ENCODE measurements around the gene RHOB. TPM values are rescaled to one million over a fixed set of nuclear protein-coding genes. Genes with fewer than 3 reads are reported as not detected.

The RHOB gene
- total RNA-seq, 1 donor from 2014 or later, result 193 TPM

- Histone ChIP-seq H3K27me3 (ENCODE audit: low read depth) (no peaks in the 10 kb centered on the region), H3K36me3 (no peaks in the 10 kb centered on the region), H3K4me1 (peaks cover 11% of the 10 kb centered on the region), H3K4me3 (no peak overlapping the region), H3K9me3 (replicated peaks) (no peaks in the 10 kb centered on the region), H3K27ac (replicated peaks) (no peak overlapping the region)
- no peak for DNase-seq
- intact Hi-C loops (cut with micrococcal nuclease), result no loop called here
- no peak for TF ChIP-seq CTCF (IDR thresholded peaks at IDR 0.05; ENCODE audit: borderline replicate concordance)
Measured at GRCh38 chr2:20468549-20469500, 22.0 kb downstream of the RHOB start.

GRCh38 chr2:20469595-20469994 lies 22.7 kb downstream of the RHOB start:
- Histone ChIP-seq H3K9me3 (replicated peaks) (no peaks in the 10 kb centered on the region), H3K4me3 (no peak overlapping the region), H3K27me3 (ENCODE audit: low read depth) (no peaks in the 10 kb centered on the region), H3K27ac (replicated peaks) (no peak overlapping the region), H3K36me3 (no peaks in the 10 kb centered on the region), H3K4me1 (peaks cover 11% of the 10 kb centered on the region)
- no peak for TF ChIP-seq CTCF (IDR thresholded peaks at IDR 0.05; ENCODE audit: borderline replicate concordance)
- DNase-seq, result no peak
- intact Hi-C loops (cut with micrococcal nuclease), result no loop called here

- intact Hi-C loops (cut with micrococcal nuclease), result no loop called here
- no peak for DNase-seq
- H3K4me1 ChIP-seq, result peaks cover 11% of the 10 kb centered on the region
- H3K27me3 ChIP-seq (ENCODE audit: low read depth), result no peaks in the 10 kb centered on the region
- H3K9me3 ChIP-seq (replicated peaks), result no peaks in the 10 kb centered on the region
- no peak for TF ChIP-seq CTCF (IDR thresholded peaks at IDR 0.05; ENCODE audit: borderline replicate concordance)
- H3K4me3 ChIP-seq, result no peak overlapping the region
- no peaks in the 10 kb centered on the region for H3K36me3 ChIP-seq
- H3K27ac ChIP-seq (replicated peaks), result no peak overlapping the region
Measured at GRCh38 chr2:20470211-20470610, 23.3 kb downstream of the RHOB start.

GRCh38 chr2:20471148-20471547 lies 24.3 kb downstream of the RHOB start:
- Histone ChIP-seq H3K4me3 (no peak overlapping the region), H3K27me3 (ENCODE audit: low read depth) (no peaks in the 10 kb centered on the region), H3K4me1 (peaks cover 11% of the 10 kb centered on the region), H3K9me3 (replicated peaks) (no peaks in the 10 kb centered on the region), H3K27ac (replicated peaks) (no peak overlapping the region), H3K36me3 (no peaks in the 10 kb centered on the region)
- intact Hi-C loops (cut with micrococcal nuclease), result no loop called here
- DNase-seq, result no peak
- no peak for TF ChIP-seq CTCF (IDR thresholded peaks at IDR 0.05; ENCODE audit: borderline replicate concordance)

- H3K27ac ChIP-seq (replicated peaks), result peak overlapping the region; percentile 1
- H3K9me3 ChIP-seq (replicated peaks), result no peaks in the 10 kb centered on the region
- H3K36me3 ChIP-seq, result no peaks in the 10 kb centered on the region
- TF ChIP-seq CTCF (IDR thresholded peaks at IDR 0.05; ENCODE audit: borderline replicate concordance), result no peak
- no peak for DNase-seq
- no peaks in the 10 kb centered on the region for H3K27me3 ChIP-seq (ENCODE audit: low read depth)
- intact Hi-C loops (cut with micrococcal nuclease), result no loop called here
- peaks cover 11% of the 10 kb centered on the region for H3K4me1 ChIP-seq
- no peak overlapping the region for H3K4me3 ChIP-seq
Measured at GRCh38 chr2:20471902-20472559, 25.2 kb downstream of the RHOB start.
